GM13976 (cell line): ENCODE measurements around the gene C19orf25.
"Not testable (repeated sequence)": the region's sequence is repeated elsewhere in the genome, so short reads cannot be mapped to it uniquely, and the experiment has no call there.

Experiments used
- DNase-seq: peaks from one replicate; pipeline ENCODE4 v3.0.0; 2012; ENCODE audit warnings: low spot score
- CTCF ChIP-seq: IDR thresholded peaks from 2 replicates; pipeline ENCODE4 v1.5.1; 2012; ENCODE audit warnings: borderline replicate concordance, mild to moderate bottlenecking; ENCODE audit not compliant: insufficient read depth; ENCODE audit errors: extremely low read depth, missing control alignments, control extremely low read depth
- in situ Hi-C: fragments of 300-500 bp; cut with MboI; formaldehyde crosslinking; loops from one replicate; pipeline ENCODE4 v1.12.0; 2022; ENCODE audit warnings: low sequenced_read_pairs, mixed read lengths, inconsistent platforms; ENCODE audit not compliant: unreplicated experiment

Gene C19orf25

GRCh38 chr19:1502433-1503088 is 23.5 kb upstream of the C19orf25 start:
- no peak for DNase-seq
- in situ Hi-C loops, result no loop called here
- TF ChIP-seq CTCF, result no peak

- no peak for DNase-seq
- in situ Hi-C loops, result no loop called here
- no peak for TF ChIP-seq CTCF
Measured at GRCh38 chr19:1501200-1501595, 22.2 kb upstream of the C19orf25 start.

GRCh38 chr19:1499231-1499630 is 20.2 kb upstream of the C19orf25 start:
- in situ Hi-C loops, DNase-seq: not testable (repeated sequence)

- in situ Hi-C loops, result no loop called here
Measured at GRCh38 chr19:1497578-1498235, 18.7 kb upstream of the C19orf25 start.

GRCh38 chr19:1496714-1497577 is 17.9 kb upstream of the C19orf25 start:
- in situ Hi-C loops, result no loop called here
- no peak for TF ChIP-seq CTCF
- no peak for DNase-seq

More at GRCh38 chr19:1497578-1498235, 18.7 kb upstream of the C19orf25 start:
- DNase-seq, result no peak
- TF ChIP-seq CTCF, result no peak

- no peak for DNase-seq
- in situ Hi-C loops, result no loop called here
- no peak for TF ChIP-seq CTCF
Measured at GRCh38 chr19:1495799-1496713, 17.0 kb upstream of the C19orf25 start.
